Measurements from ENCODE around the gene FBXL3.

DNA sequence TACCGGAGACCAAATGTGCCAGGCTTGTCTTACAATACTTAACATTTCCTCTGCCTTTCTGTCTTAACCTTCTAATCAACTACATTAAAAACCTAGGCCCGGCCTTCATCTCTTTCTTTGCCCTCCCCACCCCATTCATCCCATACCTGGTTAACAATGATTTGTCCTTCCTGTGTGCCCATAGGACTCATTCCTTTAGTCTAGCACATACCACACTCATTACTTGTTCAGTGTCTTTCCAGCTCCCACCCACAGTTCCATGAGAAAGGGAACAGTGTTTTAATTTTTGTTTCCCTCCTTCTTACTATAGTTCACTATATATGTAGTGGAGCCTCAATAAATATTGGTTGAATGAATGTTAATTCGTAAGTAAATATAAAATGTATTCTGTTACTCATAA, 32.7 kb downstream of the FBXL3 start:
- TF ChIP-seq, protein P1, sequence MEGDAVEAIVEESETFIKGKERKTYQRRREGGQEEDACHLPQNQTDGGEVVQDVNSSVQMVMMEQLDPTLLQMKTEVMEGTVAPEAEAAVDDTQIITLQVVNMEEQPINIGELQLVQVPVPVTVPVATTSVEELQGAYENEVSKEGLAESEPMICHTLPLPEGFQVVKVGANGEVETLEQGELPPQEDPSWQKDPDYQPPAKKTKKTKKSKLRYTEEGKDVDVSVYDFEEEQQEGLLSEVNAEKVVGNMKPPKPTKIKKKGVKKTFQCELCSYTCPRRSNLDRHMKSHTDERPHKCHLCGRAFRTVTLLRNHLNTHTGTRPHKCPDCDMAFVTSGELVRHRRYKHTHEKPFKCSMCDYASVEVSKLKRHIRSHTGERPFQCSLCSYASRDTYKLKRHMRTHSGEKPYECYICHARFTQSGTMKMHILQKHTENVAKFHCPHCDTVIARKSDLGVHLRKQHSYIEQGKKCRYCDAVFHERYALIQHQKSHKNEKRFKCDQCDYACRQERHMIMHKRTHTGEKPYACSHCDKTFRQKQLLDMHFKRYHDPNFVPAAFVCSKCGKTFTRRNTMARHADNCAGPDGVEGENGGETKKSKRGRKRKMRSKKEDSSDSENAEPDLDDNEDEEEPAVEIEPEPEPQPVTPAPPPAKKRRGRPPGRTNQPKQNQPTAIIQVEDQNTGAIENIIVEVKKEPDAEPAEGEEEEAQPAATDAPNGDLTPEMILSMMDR (IDR thresholded peaks at IDR 0.05), result no peak
- no peak for TF ChIP-seq POLR2AphosphoS5 (IDR thresholded peaks at IDR 0.05; ENCODE audit: insufficient read depth in 1 of 2, low read depth in 1 of 2)
